GM19193 (cell line): Measurements from ENCODE around the gene IL9R.

ENCODE experiments used
- POLR2A ChIP-seq: IDR thresholded peaks from 4 replicates; pipeline ENCODE4 v1.6.1; 2011; ENCODE audit not compliant: insufficient read depth, insufficient read length; ENCODE audit errors: extremely low read depth

IL9R gene

GRCh38 chrX:155997436-155997835, at the start of gene IL9R:
TSS of gene IL9R (plus strand) at chrX:155997696. CDS start at chrX:155997760, 64 bp downstream.
- no peak for TF ChIP-seq POLR2A

- TF ChIP-seq POLR2A: no peak
Measured at GRCh38 chrX:155949098-155949497, 48.4 kb upstream of the IL9R start.

GRCh38 chrX:155951237-155951789, 46.2 kb upstream of the IL9R start:
- no peak for TF ChIP-seq POLR2A

- TF ChIP-seq POLR2A: no peak
Measured at GRCh38 chrX:155953055-155953454, 44.4 kb upstream of the IL9R start.

- no peak for TF ChIP-seq POLR2A
Measured at GRCh38 chrX:155954793-155955192, 42.7 kb upstream of the IL9R start.

- TF ChIP-seq POLR2A: no peak
Measured at GRCh38 chrX:155956099-155956498, 41.4 kb upstream of the IL9R start.

- no peak for TF ChIP-seq POLR2A
Measured at GRCh38 chrX:155956649-155957048, 40.8 kb upstream of the IL9R start.

- TF ChIP-seq POLR2A: no peak
Measured at GRCh38 chrX:155957843-155958242, 39.7 kb upstream of the IL9R start.

GRCh38 chrX:155959018-155959587, 38.4 kb upstream of the IL9R start:
- TF ChIP-seq POLR2A: no peak

GRCh38 chrX:155962906-155963305, 34.6 kb upstream of the IL9R start:
- TF ChIP-seq POLR2A: no peak

GRCh38 chrX:155966876-155967275, 30.6 kb upstream of the IL9R start:
- TF ChIP-seq POLR2A: no peak

- TF ChIP-seq POLR2A: no peak
Measured at GRCh38 chrX:155967653-155968325, 29.7 kb upstream of the IL9R start.

- no peak for TF ChIP-seq POLR2A
Measured at GRCh38 chrX:155968326-155968661, 29.2 kb upstream of the IL9R start.

GRCh38 chrX:155968791-155969190, 28.7 kb upstream of the IL9R start:
- TF ChIP-seq POLR2A: no peak

GRCh38 chrX:155983326-155983725, 14.2 kb upstream of the IL9R start:
- no peak for TF ChIP-seq POLR2A

- no peak for TF ChIP-seq POLR2A
Measured at GRCh38 chrX:155985208-155985607, 12.3 kb upstream of the IL9R start.
